CD4-positive, alpha-beta T cell treated with Interleukin-6 at 100 ng/mL for 8 hours (primary cell): ENCODE measurements around the gene CH25H.

ENCODE experiments used
- DNase-seq: peaks from one replicate; pipeline ENCODE4 v3.0.0-alpha.2; 2020; ENCODE audit warnings: mixed read lengths, low spot score

The CH25H gene

DNA sequence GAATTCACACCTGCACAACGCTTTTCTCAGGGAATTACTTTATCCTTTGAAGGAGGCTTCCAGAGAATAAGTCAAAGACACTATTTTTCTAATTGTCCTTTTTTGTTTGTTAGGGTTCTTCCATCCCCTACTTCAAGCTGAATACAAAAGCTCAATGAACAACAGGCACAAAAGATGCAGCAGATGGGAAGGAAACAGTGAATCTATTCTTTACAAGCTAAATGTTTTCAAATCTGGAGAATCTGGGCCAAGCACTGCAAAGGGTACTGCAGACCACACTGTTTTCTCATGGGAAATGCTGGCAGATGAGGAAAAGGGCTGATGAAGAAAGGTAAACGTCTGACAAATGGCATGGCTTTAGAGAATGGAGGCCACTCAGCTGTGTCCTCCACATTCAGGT, 25.9 kb upstream of the CH25H start:
- no peak for DNase-seq

GRCh38 chr10:89228962-89229361, 21.8 kb upstream of the CH25H start:
- no peak for DNase-seq

DNA sequence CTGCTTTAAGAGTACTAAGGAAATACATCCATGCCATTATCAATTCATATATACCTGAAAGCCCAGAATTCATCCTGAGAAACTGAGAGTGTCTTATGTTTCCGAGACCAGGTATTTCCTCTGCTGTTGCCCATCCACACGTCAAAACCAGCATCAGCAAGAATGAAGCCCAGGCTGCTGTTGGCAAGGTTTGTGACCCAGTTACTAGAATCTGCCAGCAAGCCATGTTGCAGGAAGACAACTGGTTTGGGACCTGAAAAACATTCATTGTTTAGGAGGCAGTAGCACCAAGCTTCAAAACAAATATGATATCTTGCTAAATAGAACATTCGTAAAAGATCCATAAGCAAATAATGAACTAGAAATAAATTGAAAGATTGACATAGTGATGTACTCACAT, 21.0 kb upstream of the CH25H start:
- no peak for DNase-seq

DNA sequence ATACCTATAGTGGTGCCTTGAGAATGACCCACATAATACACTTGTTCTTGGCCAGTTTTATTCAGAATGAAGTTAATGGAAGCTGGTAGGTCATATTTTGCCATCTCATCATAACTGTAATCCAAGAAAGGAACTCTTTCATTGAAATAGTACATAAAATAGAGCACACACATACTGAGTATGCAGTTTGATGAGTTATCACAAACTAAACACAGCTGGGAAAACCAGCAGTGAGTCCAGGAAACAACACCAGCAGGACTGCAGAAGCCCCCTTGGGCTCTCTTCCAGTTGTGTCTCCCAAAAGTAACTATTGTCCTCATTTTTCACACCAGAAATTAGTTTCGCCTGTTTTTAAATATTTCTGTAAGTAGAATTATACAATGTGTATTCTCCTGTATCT, 19.8 kb upstream of the CH25H start:
- no peak for DNase-seq

DNA sequence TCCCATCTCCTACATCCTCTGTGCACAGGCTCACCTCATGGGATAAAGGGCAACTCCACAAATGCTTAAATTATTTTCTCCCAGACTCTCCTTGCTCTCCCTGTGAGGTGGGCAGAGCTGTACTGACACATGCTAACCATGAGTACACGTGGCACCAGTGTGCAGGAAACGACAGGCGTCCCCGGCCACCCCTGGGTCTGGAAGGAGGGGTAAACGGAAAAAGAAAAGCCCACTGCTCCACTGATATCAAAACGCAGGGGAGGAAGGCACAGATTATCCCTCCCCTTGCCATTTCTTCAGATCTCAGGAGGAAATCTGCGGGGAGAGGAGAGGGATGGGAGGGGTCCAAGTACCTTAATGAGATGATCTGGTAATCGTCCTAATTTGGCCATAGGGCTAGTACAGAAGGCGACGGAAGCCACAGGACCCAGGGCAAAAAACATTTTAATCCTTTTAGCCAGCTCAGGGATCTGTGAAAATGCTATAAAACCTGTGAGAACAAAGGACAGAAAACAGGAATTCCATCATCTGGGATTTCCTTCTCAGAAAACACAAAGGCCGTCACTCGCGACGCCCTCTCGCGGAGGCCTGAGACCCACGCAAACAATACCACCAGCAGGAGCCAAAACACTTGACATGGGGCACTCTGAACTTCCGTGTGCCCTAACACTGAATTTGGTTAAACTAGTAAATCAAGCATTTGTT, 17.8 kb upstream of the CH25H start:
- DNase-seq, result no peak

DNA sequence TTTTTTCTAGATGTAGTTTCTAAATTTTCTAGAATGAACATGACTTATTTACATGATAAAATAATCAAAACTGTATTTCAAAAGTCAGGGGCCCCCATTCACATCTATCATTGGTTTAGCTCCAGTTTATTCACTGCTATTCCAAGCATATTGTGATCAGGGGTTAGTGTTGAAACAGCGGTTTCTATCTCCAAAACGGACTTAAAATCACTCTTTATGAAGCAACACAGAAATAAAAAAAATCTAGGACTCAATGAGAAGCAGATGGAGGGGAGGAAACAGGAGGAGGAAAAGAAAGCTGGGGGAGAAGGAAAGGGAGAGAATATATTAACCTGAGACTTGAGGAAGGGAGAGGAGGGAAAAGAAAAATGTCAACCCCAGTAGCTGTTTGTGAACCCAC, 14.8 kb upstream of the CH25H start:
- DNase-seq, result no peak

- no peak for DNase-seq
Observed at GRCh38 chr10:89219513-89220218, 12.5 kb upstream of the CH25H start.

DNA sequence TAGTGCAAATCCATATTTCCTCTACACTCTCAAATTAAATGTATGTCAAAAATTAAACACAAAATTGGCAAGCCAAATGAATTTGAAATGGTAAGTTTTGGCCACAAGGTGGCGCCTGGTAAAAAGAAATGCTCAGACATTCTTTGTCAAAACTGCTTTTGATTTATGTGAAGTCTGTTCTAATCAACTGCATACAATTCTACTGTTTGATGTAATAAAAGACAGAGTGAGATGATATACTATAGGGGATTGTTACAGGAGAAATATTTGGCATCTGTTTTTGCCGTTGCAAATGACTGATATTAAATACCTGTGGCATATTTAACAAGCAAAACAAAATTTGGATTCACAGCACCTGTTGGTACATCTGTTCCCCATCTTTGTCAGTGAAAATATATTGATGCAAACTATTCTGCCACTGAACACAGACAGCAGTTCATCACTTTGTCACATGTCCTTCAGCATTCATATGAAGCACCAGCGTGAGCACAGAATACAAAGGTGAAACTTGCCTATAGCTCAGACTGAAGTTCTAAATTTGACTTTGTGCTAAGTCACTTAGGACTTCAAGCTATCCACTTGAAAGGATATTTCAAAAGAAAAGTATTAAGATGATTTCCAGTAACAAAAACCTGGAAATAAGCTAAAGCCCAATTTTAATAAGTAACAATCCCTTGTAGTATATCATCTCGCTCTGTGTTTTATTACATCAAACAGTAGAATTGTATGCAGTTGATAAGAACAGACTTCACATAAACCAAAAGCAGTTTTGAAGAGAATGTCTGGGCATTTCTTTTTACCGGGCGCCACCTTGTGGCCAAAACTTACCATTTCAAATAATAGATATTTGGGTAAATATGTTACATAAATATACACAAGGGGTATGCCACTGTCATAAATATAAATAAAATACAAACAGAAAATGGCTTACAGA, 10.2 kb upstream of the CH25H start:
- DNase-seq, result peak; percentile 62

DNA sequence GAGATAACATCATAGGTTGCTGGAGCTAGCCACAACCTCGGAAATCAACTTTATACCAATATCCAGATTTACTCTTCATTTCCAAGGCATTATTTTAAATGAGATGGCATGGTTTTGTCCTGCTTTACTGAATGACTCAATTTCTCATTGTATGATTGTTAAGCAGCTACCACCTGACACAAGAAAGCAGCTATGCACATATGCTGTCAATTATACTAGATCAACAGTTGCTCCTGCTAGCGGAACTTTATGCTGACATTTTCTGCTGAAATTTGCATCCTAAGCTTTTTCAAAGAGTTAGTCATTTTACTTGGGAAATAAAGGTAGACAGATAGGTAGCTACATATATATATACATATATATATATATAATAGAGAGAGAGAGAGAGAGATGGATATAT, 8.9 kb upstream of the CH25H start:
- DNase-seq, result no peak

GRCh38 chr10:89215511-89215910, 8.4 kb upstream of the CH25H start:
- no peak for DNase-seq

- no peak for DNase-seq
Observed at GRCh38 chr10:89214566-89215165, 7.5 kb upstream of the CH25H start.

DNA sequence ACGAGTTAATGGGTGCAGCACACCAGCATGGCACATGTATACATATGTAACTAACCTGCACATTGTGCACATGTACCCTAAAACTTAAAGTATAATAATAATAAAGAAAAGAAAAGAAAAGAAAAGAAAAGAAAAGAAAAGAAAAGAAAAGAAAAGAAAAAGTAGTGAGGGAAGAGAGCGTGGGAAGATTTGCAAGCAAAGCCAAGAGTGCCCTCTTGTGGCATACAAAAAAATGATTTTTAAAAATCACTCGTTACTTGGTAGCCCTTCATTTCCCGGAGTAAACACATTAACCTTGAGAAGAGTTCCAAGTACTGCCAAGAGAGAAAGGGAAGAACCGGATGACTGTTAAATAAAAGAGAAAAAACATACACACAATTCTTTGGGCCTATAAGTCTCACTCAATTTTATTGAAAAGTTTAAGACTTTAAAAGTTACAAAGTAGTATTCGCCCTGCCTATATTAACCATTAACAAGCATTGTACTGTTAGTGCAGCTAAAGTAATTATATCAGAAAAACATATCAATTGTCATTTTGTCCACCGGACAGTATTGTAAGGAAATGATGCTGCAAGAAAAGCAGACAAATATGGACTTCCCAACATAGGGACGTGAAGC, 6.2 kb upstream of the CH25H start:
- DNase-seq, result peak; percentile 32

DNA sequence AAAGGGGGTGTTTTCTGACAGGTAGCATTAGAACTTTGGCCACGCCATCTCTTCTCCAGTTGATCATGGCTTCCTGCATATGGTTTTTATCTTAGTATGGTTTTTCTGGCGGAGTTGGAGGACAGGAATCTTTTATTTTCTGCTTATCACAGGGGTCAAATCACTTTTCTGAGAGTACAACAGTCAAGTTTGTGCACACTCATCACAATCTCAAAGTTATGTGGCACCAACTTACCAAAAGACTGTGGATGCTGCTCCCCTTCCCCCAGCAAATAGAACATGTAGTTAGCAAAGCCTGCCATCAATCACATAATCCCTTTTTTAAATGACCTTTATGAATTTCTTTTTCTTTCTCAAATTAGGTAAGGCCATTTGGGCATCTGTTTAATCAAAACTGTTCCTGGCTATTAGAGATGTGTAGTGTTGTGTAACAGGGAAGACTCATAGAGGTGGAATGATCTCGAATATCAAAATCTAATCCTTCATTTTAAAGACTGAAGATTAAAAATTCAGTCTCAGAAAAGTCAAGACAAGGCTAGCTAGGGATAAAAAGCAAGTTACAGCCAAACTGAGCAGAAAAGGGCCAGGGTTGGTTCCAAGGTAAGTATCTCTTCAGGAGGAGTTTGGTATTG, 3.8 kb upstream of the CH25H start:
- DNase-seq, result no peak

- no peak for DNase-seq
Observed at GRCh38 chr10:89209718-89210117, 2.6 kb upstream of the CH25H start.

DNA sequence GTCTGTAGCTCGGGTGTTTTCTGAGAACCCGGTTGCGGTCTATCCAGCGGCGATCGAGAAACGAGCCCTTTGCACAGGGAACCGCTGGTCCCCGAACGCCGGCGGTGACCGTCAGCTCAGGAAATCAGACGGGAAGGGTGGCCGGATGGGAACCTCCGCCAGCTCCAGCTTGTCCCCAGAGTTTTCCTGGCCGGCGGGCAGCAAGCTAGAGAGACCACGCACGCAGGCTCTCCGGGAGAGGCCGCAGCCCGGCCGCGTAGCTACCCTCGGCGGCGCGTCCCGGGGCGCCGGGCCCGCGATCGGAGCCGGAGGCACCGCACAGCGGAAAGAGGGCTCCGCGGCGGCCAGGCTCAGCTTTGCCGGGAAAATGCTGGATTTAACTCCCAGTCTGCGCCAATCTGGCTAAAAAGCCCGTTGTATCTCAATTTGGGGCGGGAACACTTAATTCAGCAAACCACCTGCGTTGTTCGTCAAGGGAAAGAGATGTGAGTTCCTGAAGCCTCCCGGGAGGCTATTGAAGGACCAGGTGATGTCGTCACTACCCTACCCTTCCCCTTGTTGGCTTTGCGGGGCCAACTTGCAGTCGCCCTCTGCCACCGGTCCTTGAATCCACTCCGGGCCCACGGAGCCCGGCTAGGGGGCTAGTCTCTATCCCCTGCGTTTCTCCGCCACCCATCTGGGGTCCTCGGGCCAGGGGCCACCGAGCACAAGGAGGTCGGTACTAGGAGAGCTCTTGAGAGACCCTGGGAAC, 859 bp upstream of the CH25H start:
- DNase-seq, result no peak

DNA sequence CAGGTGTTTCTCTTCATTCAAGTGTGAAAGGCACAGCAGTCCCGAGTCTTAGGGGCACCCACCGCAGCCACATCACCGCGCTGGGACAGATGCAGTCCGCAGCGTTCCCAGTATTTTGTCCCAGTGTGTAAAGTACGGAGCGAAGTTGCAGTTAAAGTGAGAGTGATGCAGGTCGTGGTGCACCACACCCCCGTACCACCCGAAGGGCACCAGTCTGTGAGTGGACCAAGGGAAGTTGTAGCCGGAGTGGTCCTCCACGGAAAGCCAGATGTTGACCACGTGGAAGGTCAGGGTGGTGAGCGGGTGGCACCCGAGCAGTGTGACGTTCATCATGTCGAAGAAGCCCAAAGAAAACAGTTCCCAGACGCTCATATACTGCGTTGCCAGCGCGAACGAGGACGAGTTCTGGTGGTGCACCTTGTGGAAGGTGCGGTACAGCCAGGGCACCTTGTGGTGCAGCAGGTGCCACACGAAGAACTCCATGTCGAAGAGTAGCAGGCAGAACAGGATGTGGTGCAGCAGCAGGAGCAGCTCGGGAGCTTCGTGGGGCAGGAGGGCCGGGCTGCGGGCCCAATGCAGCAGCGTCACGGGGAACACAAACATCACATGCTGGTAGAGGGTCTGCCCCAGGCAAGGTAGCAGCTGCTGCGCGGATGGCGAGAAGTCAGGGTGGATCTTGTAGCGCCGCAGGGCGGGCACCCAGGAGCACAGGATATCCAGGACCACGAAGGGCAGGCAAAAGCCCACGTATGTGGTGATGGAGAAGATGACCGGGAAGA, 526 bp downstream of the CH25H start:
- DNase-seq, result peak; percentile 49

DNA sequence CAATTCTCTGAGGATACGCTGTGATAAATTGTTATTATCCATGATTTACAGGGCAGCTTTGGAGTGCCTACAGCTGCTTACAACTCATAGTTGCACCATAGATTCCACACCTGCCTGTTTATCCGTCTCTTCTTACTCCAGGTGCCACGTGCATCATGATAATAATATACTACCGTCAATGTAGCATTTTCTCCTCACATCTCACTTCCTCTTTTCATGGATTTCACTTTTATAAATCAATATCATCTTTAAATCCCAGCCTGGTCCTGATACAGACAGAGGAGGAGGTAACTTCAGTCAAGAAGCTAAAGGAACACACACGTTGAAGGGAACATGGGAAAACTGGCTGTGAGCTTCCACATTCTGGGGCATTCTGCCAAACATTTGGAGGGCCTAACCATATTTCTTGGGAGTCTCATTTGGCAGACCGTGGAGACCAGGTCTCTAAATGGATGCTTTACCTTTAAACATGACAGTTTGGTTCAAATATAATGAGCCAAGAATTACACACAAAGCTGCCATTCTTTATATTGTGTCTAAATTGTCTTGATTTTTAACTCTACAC, 2.4 kb downstream of the CH25H start:
- DNase-seq, result no peak

DNA sequence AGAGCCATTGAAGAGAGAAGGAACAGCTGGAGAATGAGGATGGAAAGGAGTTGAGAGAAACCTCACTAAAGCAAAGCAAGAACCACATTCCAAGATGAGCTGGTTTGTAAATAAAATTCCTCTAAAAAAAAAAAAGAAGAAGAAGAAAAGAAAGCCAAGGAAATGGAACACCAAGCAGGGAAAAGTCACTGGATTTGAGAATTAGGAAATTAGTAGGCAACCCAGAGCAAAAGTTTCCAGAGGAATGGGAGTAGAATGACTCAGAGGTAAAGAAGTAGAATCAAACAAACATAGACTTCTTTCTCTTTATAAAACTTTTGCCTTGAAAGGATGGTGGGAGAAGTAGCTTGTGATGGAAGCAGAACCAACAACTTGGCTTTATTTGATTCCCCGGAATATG, 3.9 kb downstream of the CH25H start:
- no peak for DNase-seq

DNA sequence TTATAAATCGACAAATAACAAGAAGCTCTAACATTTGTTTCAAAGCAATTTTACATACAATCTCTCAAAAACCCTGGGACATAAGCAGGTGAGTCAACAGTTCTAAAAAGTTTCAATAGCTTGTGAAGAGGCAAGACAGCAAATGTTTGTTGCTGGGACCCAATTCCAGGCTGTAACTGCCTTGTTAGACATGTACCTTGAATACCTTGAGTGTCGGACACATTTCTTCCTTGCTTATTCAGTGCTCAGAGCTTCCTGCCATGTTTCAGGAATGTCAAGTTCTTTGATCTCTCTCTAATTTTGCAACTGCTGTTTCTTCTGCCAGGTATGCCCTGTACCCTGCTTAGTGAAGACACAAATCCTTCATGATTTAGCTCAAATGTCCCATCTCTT, 5.1 kb downstream of the CH25H start:
- no peak for DNase-seq
